22Rv1 (cell line): ENCODE results near the gene BCL11B.

Experiments used
- H3K27ac ChIP-seq: fragments of 450-650 bp; 2 replicates; pipeline ENCODE4 v1.5.1; 2017
- CTCF ChIP-seq: fragments of 450-650 bp; IDR thresholded peaks from 2 replicates; pipeline ENCODE4 v1.5.1; 2017; ENCODE audit warnings: mild to moderate bottlenecking
- ZFX ChIP-seq: fragments of 450-650 bp; IDR thresholded peaks from 2 replicates; pipeline ENCODE4 v1.6.1; 2017; ENCODE audit warnings: antibody characterized with exemption, borderline replicate concordance

The BCL11B gene

DNA sequence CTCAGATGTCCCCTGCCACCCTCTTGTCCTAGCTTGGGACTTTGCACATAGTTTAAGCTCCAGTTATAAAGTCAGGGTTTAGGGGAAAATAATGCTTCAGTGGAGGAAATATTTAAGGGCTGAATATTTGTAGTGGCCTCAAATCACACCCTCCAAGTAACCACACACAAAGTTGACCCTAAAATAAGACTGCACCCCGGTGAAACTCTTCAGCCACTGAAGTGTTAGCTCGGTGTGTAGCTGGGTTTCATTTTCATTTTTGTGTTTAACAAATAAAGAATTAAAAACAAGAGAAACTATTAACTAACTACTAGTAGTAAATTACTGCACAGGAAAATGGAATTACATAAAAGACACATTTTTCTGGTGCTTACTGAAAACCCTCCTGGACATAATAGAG is 14.8 kb upstream of the BCL11B start:
- no peak for TF ChIP-seq CTCF
- H3K27ac ChIP-seq, result no peak overlapping the region

GRCh38 chr14:99284254-99285004 is 12.4 kb upstream of the BCL11B start:
- TF ChIP-seq CTCF (no peak), ZFX (no peak)

DNA sequence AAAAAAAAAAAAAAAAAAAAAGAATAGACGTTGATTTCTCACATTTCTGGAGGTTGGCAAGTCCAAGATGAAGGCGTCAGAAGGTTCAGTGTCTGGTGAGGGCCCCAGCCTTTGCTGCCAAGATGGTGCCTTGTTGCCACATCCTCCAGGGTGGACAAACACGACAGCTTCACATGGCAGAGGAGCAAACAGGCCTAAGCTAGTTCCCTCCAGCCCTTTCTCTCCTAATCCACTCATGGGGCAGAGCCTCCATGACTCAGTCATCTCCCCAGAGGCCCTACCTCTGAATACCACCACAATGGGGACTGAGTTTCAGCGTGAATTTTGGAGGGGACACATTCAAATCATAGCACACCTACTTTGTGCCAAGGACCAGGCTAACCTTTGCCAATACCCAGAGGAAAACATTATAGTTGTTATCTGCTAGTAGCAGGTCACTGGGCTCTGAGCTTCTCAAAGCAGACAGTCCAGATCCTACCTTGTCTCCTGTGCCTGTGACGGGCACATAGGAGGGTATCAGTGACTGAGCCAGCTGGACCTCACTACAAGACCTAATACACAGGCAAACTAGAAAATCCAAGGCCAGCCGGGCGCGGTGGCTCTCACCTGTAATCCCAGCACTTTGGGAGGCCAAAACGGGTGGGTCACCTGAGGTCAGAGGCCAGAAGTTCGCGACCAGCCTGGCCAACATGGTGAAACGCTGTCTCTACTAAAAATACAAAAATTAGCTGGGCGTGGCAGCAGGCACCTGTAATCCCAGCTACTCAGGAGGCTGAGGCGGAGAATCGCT is 10.5 kb upstream of the BCL11B start:
- H3K27ac ChIP-seq, result no peak overlapping the region
- TF ChIP-seq CTCF (no peak), ZFX (no peak)

More at GRCh38 chr14:99284254-99285004, 12.4 kb upstream of the BCL11B start:
- H3K27ac ChIP-seq, result no peak overlapping the region

GRCh38 chr14:99281396-99281795 is 9.4 kb upstream of the BCL11B start:
- TF ChIP-seq CTCF, result no peak
- TF ChIP-seq ZFX, result no peak
- no peak overlapping the region for H3K27ac ChIP-seq

- no peak overlapping the region for H3K27ac ChIP-seq
- TF ChIP-seq CTCF (no peak), ZFX (no peak)
Measured at GRCh38 chr14:99280852-99281251, 8.9 kb upstream of the BCL11B start.

DNA sequence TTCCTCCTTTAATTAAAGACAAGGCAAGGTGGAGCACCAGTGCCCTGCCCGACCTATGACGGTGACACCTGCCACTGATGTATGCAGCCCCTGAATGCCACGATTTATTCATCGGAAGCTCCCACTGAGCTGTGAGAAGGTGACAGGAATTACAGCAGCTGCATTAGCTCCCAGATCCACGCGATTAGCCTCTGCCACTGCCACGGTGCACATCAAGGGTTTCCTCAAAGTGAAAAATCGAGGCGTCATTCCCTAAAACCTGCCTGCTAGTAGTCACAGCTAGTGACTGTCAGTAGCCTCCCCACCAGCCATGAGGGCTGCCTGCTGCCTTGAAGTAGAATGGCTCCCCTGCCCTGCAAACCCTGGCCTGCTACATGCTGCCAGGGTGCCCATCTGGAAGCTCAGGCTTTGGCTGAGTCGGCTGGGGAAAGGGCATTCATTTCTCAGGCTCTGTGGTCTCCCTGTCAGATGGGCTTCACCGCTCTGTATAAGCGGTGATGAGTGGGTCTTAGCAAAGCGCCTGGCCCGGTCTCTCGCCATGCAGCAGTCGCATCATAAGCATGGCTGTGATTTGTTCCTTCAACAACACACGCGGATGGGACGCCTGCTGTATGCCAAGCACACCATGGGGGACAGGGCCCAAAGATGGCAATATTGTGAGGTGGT is 8.2 kb upstream of the BCL11B start:
- H3K27ac ChIP-seq, result no peak overlapping the region
- TF ChIP-seq CTCF (no peak), ZFX (no peak)
